H1 (cell line): ENCODE data around the gene ZXDC. TPM values are rescaled to one million over a fixed set of nuclear protein-coding genes. Genes with fewer than 3 reads are reported as not detected.

ENCODE experiments used
- CTCF ChIA-PET: fragments of 300-600 bp; sonication (Branson Sonifier 250); formaldehyde crosslinking; loops from one replicate; lab custom pipeline; 2021; ENCODE audit not compliant: partially characterized antibody; lab: Charles Lee
- POLR2A ChIA-PET: fragments of 300-600 bp; sonication (Branson Sonifier 250); formaldehyde crosslinking; loops from one replicate; lab custom pipeline; 2021; ENCODE audit warnings: inconsistent platforms; ENCODE audit not compliant: partially characterized antibody; lab: Charles Lee
- DNase-seq, 2 experiments: peaks; one replicate each; pipeline versions ENCODE4 v3.0.0 to v3.0.0-alpha.2; 2010 to 2022; ENCODE audit warnings: low spot score in 2 of 2, low read depth in 1 of 2, mixed read lengths in 1 of 2
- FAIRE-seq: peaks from 2 replicates; lab custom pipeline; 2011; peaks lifted over from hg19 to GRCh38; lab: Jason Lieb, UNC
- H2AFZ ChIP-seq: 2 replicates; pipeline ENCODE4 v1.8.1; 2012; ENCODE audit warnings: low read length, inconsistent platforms
- H2AK5ac ChIP-seq: 2 replicates; pipeline ENCODE4 v1.6.1; 2013; ENCODE audit warnings: low read depth, low read length
- H2BK120ac ChIP-seq: replicated peaks from 2 replicates; pipeline ENCODE3; 2013; ENCODE audit warnings: low read depth, low read length, inconsistent platforms
- H2BK12ac ChIP-seq: 2 replicates; pipeline ENCODE4 v1.6.1; 2013; ENCODE audit warnings: low read depth, low read length
- H2BK15ac ChIP-seq: 2 replicates; pipeline ENCODE4 v1.6.1; 2013; ENCODE audit warnings: low read length
- H2BK20ac ChIP-seq: 2 replicates; pipeline ENCODE4 v1.6.1; 2013; ENCODE audit warnings: low read length
- H2BK5ac ChIP-seq: 2 replicates; pipeline ENCODE4 v1.6.1; 2013; ENCODE audit warnings: low read depth, low read length
- H3K14ac ChIP-seq: 2 replicates; pipeline ENCODE4 v1.6.1; 2013; ENCODE audit warnings: inconsistent platforms; ENCODE audit not compliant: insufficient read length
- H3K18ac ChIP-seq: 2 replicates; pipeline ENCODE4 v1.6.1; 2013; ENCODE audit warnings: low read length; ENCODE audit errors: extremely low read depth
- H3K23ac ChIP-seq: 2 replicates; pipeline ENCODE4 v1.6.1; 2013; ENCODE audit warnings: inconsistent platforms; ENCODE audit not compliant: insufficient read length
- H3K23me2 ChIP-seq: 2 replicates; pipeline ENCODE4 v1.6.1; 2013; ENCODE audit warnings: low read depth, low read length
- H3K27ac ChIP-seq: 2 replicates; pipeline ENCODE4 v1.6.1; 2011; ENCODE audit warnings: low read depth, low read length, inconsistent platforms
- H3K27me3 ChIP-seq, 4 experiments: replicated peaks in 1 of 4; 1 replicate in 1 of 4; 2 replicates in 3 of 4; pipeline versions ENCODE4 v1.6.1 to v1.8.1; 2011 to 2013; ENCODE audit warnings: low read length in 3 of 4, mild to moderate bottlenecking in 3 of 4, inconsistent platforms in 2 of 4, mixed read lengths in 2 of 4, moderate library complexity in 1 of 4; ENCODE audit not compliant: control insufficient read depth in 3 of 4, insufficient read depth in 3 of 4; ENCODE audit errors: extremely low read depth in 1 of 4
- H3K36me3 ChIP-seq, 4 experiments: 2 replicates each; pipeline versions ENCODE4 v1.6.1 to v1.8.1; 2011 to 2013; ENCODE audit warnings: mild to moderate bottlenecking in 4 of 4, low read length in 3 of 4, moderate library complexity in 2 of 4, control low read depth in 1 of 4, inconsistent platforms in 1 of 4; ENCODE audit not compliant: insufficient read depth in 4 of 4, control insufficient read depth in 2 of 4
- H3K4ac ChIP-seq: replicated peaks from 2 replicates; pipeline ENCODE3; 2013; ENCODE audit warnings: low read length, low read depth, mixed read lengths, inconsistent platforms; ENCODE audit not compliant: insufficient read length
- H3K4me1 ChIP-seq, 4 experiments: replicated peaks in 1 of 4; 1 replicate in 1 of 4; 2 replicates in 3 of 4; pipeline versions ENCODE4 v1.6.1 to v1.8.1; 2011 to 2013; ENCODE audit warnings: low read length in 3 of 4, inconsistent platforms in 2 of 4, mixed read lengths in 1 of 4; ENCODE audit not compliant: insufficient read depth in 4 of 4, control insufficient read depth in 3 of 4
- H3K4me2 ChIP-seq, 2 experiments: 2 replicates each; pipeline versions ENCODE4 v1.6.1 to v1.8.1; 2011 to 2013; ENCODE audit warnings: low read depth in 2 of 2, low read length in 2 of 2, control low read depth in 1 of 2, inconsistent platforms in 1 of 2, mild to moderate bottlenecking in 1 of 2; ENCODE audit not compliant: insufficient read depth in 1 of 2
- H3K4me3 ChIP-seq, 4 experiments: fragments of 200-600, 300-600 bp in 1 of 4; sonication (generic), shearing (Covaris generic), sonication (Bioruptor Twin) in 1 of 4; 2 replicates each; pipeline versions ENCODE4 v1.5.1 to v1.8.1; 2011 to 2016; ENCODE audit warnings: low read length in 4 of 4, low read depth in 3 of 4, control low read depth in 2 of 4, inconsistent platforms in 2 of 4, mild to moderate bottlenecking in 2 of 4, mixed read lengths in 1 of 4, moderate library complexity in 1 of 4; ENCODE audit not compliant: insufficient read depth in 2 of 4; ENCODE audit errors: extremely low read depth in 1 of 4
- H3K56ac ChIP-seq: replicated peaks from 2 replicates; pipeline ENCODE3; 2013; ENCODE audit warnings: low read depth, mild to moderate bottlenecking, mixed read lengths, low read length, inconsistent platforms; ENCODE audit not compliant: insufficient read length
- H3K79me1 ChIP-seq: 2 replicates; pipeline ENCODE4 v1.6.1; 2013; ENCODE audit warnings: low read depth, low read length, control low read depth
- H3K79me2 ChIP-seq, 2 experiments: 2 replicates each; pipeline versions ENCODE4 v1.6.1 to v1.8.1; 2012 to 2013; ENCODE audit warnings: low read length in 2 of 2, mild to moderate bottlenecking in 2 of 2, inconsistent platforms in 1 of 2; ENCODE audit not compliant: insufficient read depth in 2 of 2, control insufficient read depth in 1 of 2
- H3K9ac ChIP-seq, 4 experiments: replicated peaks in 1 of 4; 1 replicate in 1 of 4; 2 replicates in 3 of 4; pipeline versions ENCODE4 v1.6.1 to v1.8.1; 2011 to 2013; ENCODE audit warnings: low read depth in 3 of 4, low read length in 3 of 4, control low read depth in 2 of 4, mild to moderate bottlenecking in 2 of 4, moderate library complexity in 2 of 4, inconsistent platforms in 1 of 4; ENCODE audit errors: extremely low read depth in 1 of 4
- H3K9me3 ChIP-seq, 2 experiments: 2 replicates each; pipeline versions ENCODE4 v1.6.1 to v1.8.1; 2012 to 2013; ENCODE audit warnings: mild to moderate bottlenecking in 2 of 2, moderate library complexity in 2 of 2, control low read depth in 1 of 2, inconsistent platforms in 1 of 2, low read depth in 1 of 2, low read length in 1 of 2, mixed read lengths in 1 of 2; ENCODE audit not compliant: insufficient read depth in 2 of 2
- H4K20me1 ChIP-seq, 2 experiments: replicated peaks in 1 of 2; 2 replicates each; pipeline versions ENCODE3 to v1.8.1; 2011 to 2013; ENCODE audit warnings: inconsistent platforms in 2 of 2, low read length in 2 of 2, mild to moderate bottlenecking in 1 of 2; ENCODE audit not compliant: insufficient read depth in 2 of 2, control insufficient read depth in 1 of 2
- H4K5ac ChIP-seq: 2 replicates; pipeline ENCODE4 v1.6.1; 2013; ENCODE audit warnings: low read length, low read depth, mixed read lengths, inconsistent platforms; ENCODE audit not compliant: insufficient read length
- H4K8ac ChIP-seq: 2 replicates; pipeline ENCODE4 v1.8.0; 2013; ENCODE audit warnings: mild to moderate bottlenecking, moderate library complexity, low read length, inconsistent platforms; ENCODE audit not compliant: insufficient read depth; ENCODE audit errors: extremely low read depth
- H4K91ac ChIP-seq: replicated peaks from 2 replicates; pipeline ENCODE3; 2013; ENCODE audit warnings: low read length, mixed read lengths, inconsistent platforms; ENCODE audit not compliant: insufficient read length
- ATF2 ChIP-seq: IDR thresholded peaks from 2 replicates; pipeline ENCODE4 v1.6.1; 2012; ENCODE audit warnings: low read length, inconsistent platforms
- CHD1 ChIP-seq: IDR thresholded peaks from 2 replicates; pipeline ENCODE4 v1.6.1; 2012; ENCODE audit warnings: low read depth, low read length, improper control_type of control experiment
- CHD2 ChIP-seq: IDR thresholded peaks from 2 replicates; pipeline ENCODE4 v1.6.1; 2012; ENCODE audit warnings: low read length, improper control_type of control experiment
- CREB1 ChIP-seq: IDR thresholded peaks from 2 replicates; pipeline ENCODE4 v1.6.1; 2012; ENCODE audit warnings: inconsistent platforms
- CTBP2 ChIP-seq: IDR thresholded peaks from 2 replicates; pipeline ENCODE4 v1.7.0; 2011; ENCODE audit warnings: borderline replicate concordance, mild to moderate bottlenecking, moderate library complexity, mixed read lengths, low read length; ENCODE audit not compliant: insufficient read depth, insufficient read length
- POU5F1 ChIP-seq: IDR thresholded peaks from 2 replicates; pipeline ENCODE4 v1.6.1; 2011; ENCODE audit warnings: low read depth, mild to moderate bottlenecking, low read length, moderate library complexity
- RBBP5 ChIP-seq: IDR thresholded peaks from 2 replicates; pipeline ENCODE4 v1.7.1; 2012; ENCODE audit warnings: low read depth, mild to moderate bottlenecking, inconsistent platforms, low read length, moderate library complexity, borderline replicate concordance
- RFX5 ChIP-seq: IDR thresholded peaks from 2 replicates; pipeline ENCODE4 v1.6.1; 2011; ENCODE audit warnings: low read depth, low read length, improper control_type of control experiment, borderline replicate concordance
- SP2 ChIP-seq: IDR thresholded peaks from 2 replicates; pipeline ENCODE4 v1.6.1; 2012; ENCODE audit warnings: mild to moderate bottlenecking, low read length, inconsistent platforms
- SUZ12 ChIP-seq: fragments of 200-600 bp; sonication (generic); IDR thresholded peaks from 2 replicates; pipeline ENCODE4 v1.6.1; 2012; ENCODE audit warnings: mild to moderate bottlenecking, inconsistent platforms, low read length, moderate library complexity, mixed read lengths
- TBP ChIP-seq: IDR thresholded peaks from 2 replicates; pipeline ENCODE4 v1.6.1; 2011; ENCODE audit warnings: low read depth, low read length, improper control_type of control experiment
- WGBS, 2 experiments: shearing (Covaris generic) in 1 of 2; methylation state at CpG; one replicate each; pipeline versions ENCODE4 v1.1.6 to v1.1.7; 2013 to 2015; ENCODE audit warnings: low lambda C conversion rate in 2 of 2, mixed read lengths in 2 of 2, inconsistent platforms in 1 of 2, low coverage in 1 of 2, missing lambda C conversion rate in 1 of 2; ENCODE audit not compliant: insufficient replicate concordance in 2 of 2, insufficient coverage in 1 of 2, insufficient read length in 1 of 2; ENCODE audit errors: extremely low coverage in 1 of 2, missing lambda C conversion rate in 1 of 2; 5-methylcytosine and 5-hydroxymethylcytosine counted together
- polyA plus RNA-seq, 7 experiments: library from polyadenylated mRNA; depleted of rRNA in 3 of 7; stranded (reverse) in 5 of 7; unstranded in 2 of 7; fragments of >200 nt in 5 of 7; fragments of 200-250 nt in 2 of 7; gene quantifications; 1 replicate in 5 of 7; 2 replicates in 1 of 7; 4 replicates in 1 of 7; pipeline versions ENCODE4 v1.2.1 to v1.2.3, GENCODE V29; 2011 to 2013; ENCODE audit warnings: missing spikeins in 2 of 7, mixed read lengths in 2 of 7
- total RNA-seq: library from RNA; stranded (reverse); fragmentation: NEBNext Ultra II Directional; extraction: Animal tissue kit (Norgen Biotek cat#: 25700); gene quantifications from 2 replicates; pipeline ENCODE4 v1.2.1, GENCODE V29; 2021

Gene ZXDC
- total and polyA plus RNA-seq, 2 of the 8 experiments (the other 6 are each of a cell fraction or from before 2014, with no cell fraction given): 12.7 to 24.3 TPM

- DNase-seq (no peak), FAIRE-seq (no peak)
- 0 out of 2 replicates have a peak, but pooled peaks cover 2% of the 10 kb centered on the region for H3K23me2 ChIP-seq
- no peaks in the 10 kb centered on the region; a peak in 1 of 4 replicates for H3K79me2 ChIP-seq
- no peak overlapping the region for H2BK12ac ChIP-seq
- H2BK20ac ChIP-seq: no peak overlapping the region
- POLR2A ChIA-PET: interaction anchor here (1.1 to 2.0 kb wide), 2 partner anchors 10 to 24 kb away, joined by 3 to 7 read pairs; no protein-coding TSS in a partner anchor
- no peak overlapping the region for H3K23ac ChIP-seq
- peaks cover 0 to 7% (median 0%) of the 10 kb centered on the region in 4 experiments; a peak in 3 of 7 replicates for H3K4me1 ChIP-seq
- H3K9ac ChIP-seq: no peak overlapping the region
- CTCF ChIA-PET: interaction anchor here (1.5 kb wide), 1 partner anchor 10 kb away, joined by 5 read pairs; no protein-coding TSS in a partner anchor
- no peak overlapping the region for H2AK5ac ChIP-seq
- H4K20me1 ChIP-seq: peaks cover 3 to 6% of the 10 kb centered on the region in 2 experiments
- H2AFZ ChIP-seq: no peak overlapping the region
- H3K27me3 ChIP-seq: no peaks in the 10 kb centered on the region
- no peak overlapping the region for H4K8ac ChIP-seq
- H2BK5ac ChIP-seq: no peak overlapping the region; the same call in 1 of the 2 replicates
- peaks cover 3% of the 10 kb centered on the region; the same call in 1 of the 2 replicates for H3K79me1 ChIP-seq
- H3K4me2 ChIP-seq: no peak overlapping the region
- H2BK15ac ChIP-seq: no peak overlapping the region
- no peak overlapping the region for H3K56ac ChIP-seq
- H3K4ac ChIP-seq: no peak overlapping the region
- no peaks in the 10 kb centered on the region for H3K9me3 ChIP-seq
- H4K5ac ChIP-seq: no peak overlapping the region
- H3K18ac ChIP-seq: no peak overlapping the region
- H3K4me3 ChIP-seq: no peak overlapping the region
- no peak overlapping the region for H4K91ac ChIP-seq
- no peak overlapping the region for H3K27ac ChIP-seq
- WGBS, 2 experiments: 89% methylated on average over 8 of the region's 8 CpGs; no CpG with 5 or more reads in 1 of the 2 experiments
- H3K14ac ChIP-seq: no peak overlapping the region
- H3K36me3 ChIP-seq: peaks cover 0 to 12% (median 5%) of the 10 kb centered on the region in 4 experiments; a peak in 6 of 8 replicates
- no peak overlapping the region for H2BK120ac ChIP-seq
- TF ChIP-seq TBP (no peak), SP2 (no peak), CREB1 (no peak), SUZ12 (no peak), CHD1 (no peak), POU5F1 (no peak), RBBP5 (no peak), CHD2 (no peak), RFX5 (no peak), ATF2 (no peak), CTBP2 (no peak)
Measured at GRCh38 chr3:126448893-126449180, 26.9 kb downstream of the ZXDC start.
